Dendritic cell treated with granulocyte-macrophage colony-stimulating factor and Interleukin-4, amounts not matched to agents 40 ng/mL and 50 ng/mL, for 4 days (primary cell): ENCODE results near the gene TMEM232.

Experiments
- H3K27ac Mint-ChIP-seq: one replicate; pipeline ENCODE4 v1.8.0; 2022; ENCODE audit warnings: mild to moderate bottlenecking, mixed read lengths
- H3K27me3 Mint-ChIP-seq: one replicate; pipeline ENCODE4 v1.8.0; 2022; ENCODE audit warnings: mild to moderate bottlenecking, mixed read lengths
- H3K36me3 Mint-ChIP-seq: one replicate; pipeline ENCODE4 v1.8.0; 2022; ENCODE audit warnings: low read depth, mixed read lengths
- H3K4me1 Mint-ChIP-seq: one replicate; pipeline ENCODE4 v1.8.0; 2022; ENCODE audit warnings: low read depth, mixed read lengths
- H3K4me3 Mint-ChIP-seq: one replicate; pipeline ENCODE4 v1.8.0; 2022; ENCODE audit warnings: mild to moderate bottlenecking, moderate library complexity, mixed read lengths
- H3K9me3 Mint-ChIP-seq: one replicate; pipeline ENCODE4 v1.8.0; 2022; ENCODE audit warnings: mixed read lengths
- intact Hi-C: fragments of 100-400 bp; cut with micrococcal nuclease; formaldehyde crosslinking; loops from one replicate; pipeline ENCODE4 v1.15.0; 2022

The TMEM232 gene

GRCh38 chr5:110726249-110727024 is at the start of gene TMEM232:
Gene TMEM232, minus strand, starts transcription at chr5:110726671. Its CDS starts 59,319 bp downstream, at chr5:110667352.
- intact Hi-C loops = no loop called here
- H3K27ac Mint-ChIP-seq = no peak within 1 kb of the TSS

GRCh38 chr5:110770286-110770685 is 43.8 kb upstream of the TMEM232 start:
- H3K27me3 Mint-ChIP-seq = peaks cover 3% of the 10 kb centered on the region
- H3K27ac Mint-ChIP-seq = no peak overlapping the region
- no peak overlapping the region for H3K4me3 Mint-ChIP-seq
- no peaks in the 10 kb centered on the region for H3K4me1 Mint-ChIP-seq
- intact Hi-C loops = no loop called here
- no peaks in the 10 kb centered on the region for H3K9me3 Mint-ChIP-seq
- H3K36me3 Mint-ChIP-seq = no peaks in the 10 kb centered on the region

More at GRCh38 chr5:110726249-110727024, at the start of gene TMEM232:
- Mint-ChIP-seq H3K36me3 (no peaks in the 10 kb centered on the region), H3K4me1 (no peaks in the 10 kb centered on the region), H3K4me3 (peak within 1 kb of the TSS; percentile 74), H3K9me3 (no peaks in the 10 kb centered on the region), H3K27me3 (no peaks in the 10 kb centered on the region)

- Mint-ChIP-seq H3K4me3 (no peak overlapping the region), H3K9me3 (no peaks in the 10 kb centered on the region), H3K36me3 (no peaks in the 10 kb centered on the region), H3K27me3 (peaks cover 3% of the 10 kb centered on the region), H3K4me1 (no peaks in the 10 kb centered on the region), H3K27ac (no peak overlapping the region)
- intact Hi-C loops = no loop called here
Measured at GRCh38 chr5:110769000-110769681, 42.7 kb upstream of the TMEM232 start.

- intact Hi-C loops = no loop called here
- no peaks in the 10 kb centered on the region for H3K4me1 Mint-ChIP-seq
- H3K36me3 Mint-ChIP-seq = no peaks in the 10 kb centered on the region
- H3K27me3 Mint-ChIP-seq = peaks cover 3% of the 10 kb centered on the region
- no peak overlapping the region for H3K4me3 Mint-ChIP-seq
- H3K9me3 Mint-ChIP-seq = no peaks in the 10 kb centered on the region
- H3K27ac Mint-ChIP-seq = no peak overlapping the region
Measured at GRCh38 chr5:110768138-110768860, 41.8 kb upstream of the TMEM232 start.

GRCh38 chr5:110760158-110760557 is 33.7 kb upstream of the TMEM232 start:
- no peak overlapping the region for H3K4me3 Mint-ChIP-seq
- H3K27ac Mint-ChIP-seq = no peak overlapping the region
- H3K27me3 Mint-ChIP-seq = no peaks in the 10 kb centered on the region
- intact Hi-C loops = no loop called here
- no peaks in the 10 kb centered on the region for H3K4me1 Mint-ChIP-seq
- peaks cover 2% of the 10 kb centered on the region for H3K36me3 Mint-ChIP-seq
- no peaks in the 10 kb centered on the region for H3K9me3 Mint-ChIP-seq

- Mint-ChIP-seq H3K9me3 (no peaks in the 10 kb centered on the region), H3K4me3 (no peak overlapping the region), H3K36me3 (peaks cover 26% of the 10 kb centered on the region), H3K27me3 (no peaks in the 10 kb centered on the region), H3K4me1 (no peaks in the 10 kb centered on the region), H3K27ac (no peak overlapping the region)
- intact Hi-C loops = loop anchor here (5.0 kb wide), 1 partner anchor 520 kb away; no protein-coding TSS in a partner anchor
Measured at GRCh38 chr5:110757118-110757729, 30.8 kb upstream of the TMEM232 start.

GRCh38 chr5:110754181-110754580 is 27.7 kb upstream of the TMEM232 start:
- Mint-ChIP-seq H3K4me3 (no peak overlapping the region), H3K9me3 (no peaks in the 10 kb centered on the region), H3K36me3 (peaks cover 49% of the 10 kb centered on the region), H3K27me3 (no peaks in the 10 kb centered on the region), H3K27ac (no peak overlapping the region), H3K4me1 (no peaks in the 10 kb centered on the region)
- intact Hi-C loops = no loop called here

GRCh38 chr5:110753600-110753999 is 27.1 kb upstream of the TMEM232 start:
- no peaks in the 10 kb centered on the region for H3K27me3 Mint-ChIP-seq
- H3K4me3 Mint-ChIP-seq = no peak overlapping the region
- H3K27ac Mint-ChIP-seq = no peak overlapping the region
- H3K4me1 Mint-ChIP-seq = no peaks in the 10 kb centered on the region
- intact Hi-C loops = no loop called here
- peaks cover 55% of the 10 kb centered on the region for H3K36me3 Mint-ChIP-seq
- H3K9me3 Mint-ChIP-seq = no peaks in the 10 kb centered on the region

- Mint-ChIP-seq H3K36me3 (peaks cover 62% of the 10 kb centered on the region), H3K27me3 (no peaks in the 10 kb centered on the region)
Measured at GRCh38 chr5:110752953-110753352, 26.5 kb upstream of the TMEM232 start.

GRCh38 chr5:110751902-110752762 is 25.7 kb upstream of the TMEM232 start:
- H3K4me1 Mint-ChIP-seq = no peaks in the 10 kb centered on the region
- H3K36me3 Mint-ChIP-seq = peaks cover 70% of the 10 kb centered on the region
- no peak overlapping the region for H3K4me3 Mint-ChIP-seq
- H3K27me3 Mint-ChIP-seq = no peaks in the 10 kb centered on the region
- H3K9me3 Mint-ChIP-seq = no peaks in the 10 kb centered on the region
- no peak overlapping the region for H3K27ac Mint-ChIP-seq
- intact Hi-C loops = no loop called here

More at GRCh38 chr5:110752953-110753352, 26.5 kb upstream of the TMEM232 start:
- intact Hi-C loops = no loop called here
- no peak overlapping the region for H3K4me3 Mint-ChIP-seq
- H3K9me3 Mint-ChIP-seq = no peaks in the 10 kb centered on the region
- H3K4me1 Mint-ChIP-seq = no peaks in the 10 kb centered on the region
- H3K27ac Mint-ChIP-seq = no peak overlapping the region

- Mint-ChIP-seq H3K27me3 (peaks cover 7% of the 10 kb centered on the region), H3K4me1 (peaks cover 33% of the 10 kb centered on the region), H3K27ac (peak within 1 kb of the TSS; percentile 95), H3K4me3 (peak within 1 kb of the TSS; percentile 96), H3K9me3 (no peaks in the 10 kb centered on the region), H3K36me3 (peaks cover 13% of the 10 kb centered on the region)
- intact Hi-C loops = loop anchor here (2.0 to 5.0 kb wide), 3 partner anchors 354 to 1423 kb away; partner anchors contain the start of genes PJA2 and WDR36
Measured at GRCh38 chr5:110738812-110739651, 12.6 kb upstream of the TMEM232 start, which contains the start of gene SLC25A46. Gene SLC25A46, plus strand, starts transcription at chr5:110739007. Its CDS starts 113 bp downstream, at chr5:110739120.

GRCh38 chr5:110738503-110738811 is 12.0 kb upstream of the TMEM232 start:
- intact Hi-C loops = loop anchor here (2.0 to 5.0 kb wide), 3 partner anchors 354 to 1424 kb away; partner anchors contain the start of genes PJA2 and WDR36
- Mint-ChIP-seq H3K9me3 (no peaks in the 10 kb centered on the region), H3K4me1 (peaks cover 33% of the 10 kb centered on the region), H3K27ac (peak overlapping the region; percentile 95), H3K27me3 (peaks cover 7% of the 10 kb centered on the region), H3K4me3 (peak overlapping the region; percentile 96), H3K36me3 (peaks cover 13% of the 10 kb centered on the region)
